Neural progenitor cell (in vitro differentiated cells): ENCODE data around the gene SIX1. TPM values are rescaled to one million over a fixed set of nuclear protein-coding genes. Genes with fewer than 3 reads are reported as not detected.

Experiments
- DNase-seq: peaks from one replicate; pipeline ENCODE4 v3.0.0-alpha.2; 2016; ENCODE audit warnings: low spot score
- H2AFZ ChIP-seq: fragments of 200-600 bp; sonication (generic); replicated peaks from 2 replicates; pipeline ENCODE4 v1.6.1; 2016; ENCODE audit warnings: antibody characterized with exemption
- H3F3A ChIP-seq: fragments of 200-600 bp; sonication (generic); 2 replicates; pipeline ENCODE4 v1.6.1; 2016; ENCODE audit warnings: antibody characterized with exemption, low read depth
- H3K27ac ChIP-seq: fragments of 200-600 bp; sonication (generic); 2 replicates; pipeline ENCODE4 v1.5.1; 2016; ENCODE audit warnings: mild to moderate bottlenecking
- H3K27me3 ChIP-seq: fragments of 200-600 bp; sonication (generic); 2 replicates; pipeline ENCODE4 v1.6.1; 2016; ENCODE audit warnings: mild to moderate bottlenecking, moderate library complexity
- H3K36me3 ChIP-seq: fragments of 200-600 bp; sonication (generic); 2 replicates; pipeline ENCODE4 v1.5.1; 2016
- H3K4me1 ChIP-seq: fragments of 200-600 bp; sonication (generic); 2 replicates; pipeline ENCODE4 v1.6.1; 2016; ENCODE audit warnings: mixed run types
- H3K4me2 ChIP-seq: fragments of 200-600 bp; sonication (generic); 2 replicates; pipeline ENCODE4 v1.6.1; 2016
- H3K4me3 ChIP-seq: fragments of 200-600 bp; sonication (generic); 2 replicates; pipeline ENCODE4 v1.5.1; 2016
- H3K79me2 ChIP-seq: fragments of 200-600 bp; sonication (generic); 2 replicates; pipeline ENCODE4 v1.6.1; 2016; ENCODE audit warnings: low read depth
- H3K9ac ChIP-seq: fragments of 200-600 bp; sonication (generic); 2 replicates; pipeline ENCODE4 v1.6.1; 2016
- H3K9me3 ChIP-seq: fragments of 200-600 bp; sonication (generic); 2 replicates; pipeline ENCODE4 v1.5.1; 2016; ENCODE audit warnings: low read depth
- H4K20me1 ChIP-seq: fragments of 200-600 bp; sonication (generic); 2 replicates; pipeline ENCODE4 v1.6.1; 2016; ENCODE audit warnings: low read depth
- H3K27ac Mint-ChIP-seq: 3 replicates; pipeline ENCODE4 v1.8.0; 2021; ENCODE audit warnings: mixed read lengths
- H3K27me3 Mint-ChIP-seq: 2 replicates; pipeline ENCODE4 v1.8.0; 2022; ENCODE audit warnings: low read depth, mild to moderate bottlenecking, inconsistent platforms, moderate library complexity, mixed read lengths; ENCODE audit not compliant: insufficient read depth
- H3K36me3 Mint-ChIP-seq: 3 replicates; pipeline ENCODE4 v1.8.0; 2021; ENCODE audit warnings: mixed read lengths
- H3K4me1 Mint-ChIP-seq: 3 replicates; pipeline ENCODE4 v1.8.0; 2021; ENCODE audit warnings: mixed read lengths
- H3K4me3 Mint-ChIP-seq: 3 replicates; pipeline ENCODE4 v1.8.0; 2021; ENCODE audit warnings: mild to moderate bottlenecking, moderate library complexity, mixed read lengths
- H3K9me3 Mint-ChIP-seq: 3 replicates; pipeline ENCODE4 v1.8.0; 2020; ENCODE audit warnings: mixed read lengths
- CTCF ChIP-seq: fragments of 200-600 bp; sonication (generic); IDR thresholded peaks from 2 replicates; pipeline ENCODE4 v1.5.1; 2017; ENCODE audit warnings: antibody characterized with exemption, mild to moderate bottlenecking
- EZH2 ChIP-seq: fragments of 200-600 bp; sonication (generic); IDR thresholded peaks from 2 replicates; pipeline ENCODE4 v1.6.1; 2017; ENCODE audit warnings: antibody characterized with exemption, mild to moderate bottlenecking, moderate library complexity
- EZH2phosphoT487 ChIP-seq: fragments of 200-600 bp; sonication (generic); IDR thresholded peaks from 2 replicates; pipeline ENCODE4 v1.6.1; 2017; ENCODE audit warnings: antibody characterized with exemption
- total RNA-seq: library from RNA; depleted of rRNA; stranded (reverse); fragments of >200 nt; gene quantifications from 2 replicates; pipeline ENCODE4 v1.2.3, GENCODE V29; 2015; ENCODE audit warnings: low replicate concordance

SIX1 gene
- total RNA-seq, 1 donor from 2014 or later: not detected

GRCh38 chr14:60686865-60687264, 37.6 kb upstream of the SIX1 start:
- DNase-seq: no peak
- H3K27me3 ChIP-seq: no peaks in the 10 kb centered on the region
- no peak overlapping the region for H2AFZ ChIP-seq
- H3K4me1 ChIP-seq: no peaks in the 10 kb centered on the region
- H3K27ac Mint-ChIP-seq: no peak overlapping the region
- H3K79me2 ChIP-seq: no peaks in the 10 kb centered on the region
- peaks cover 2% of the 10 kb centered on the region for H3K27me3 Mint-ChIP-seq
- H3K9ac ChIP-seq: no peak overlapping the region
- no peak overlapping the region for H3K27ac ChIP-seq
- no peak overlapping the region for H3K4me3 ChIP-seq
- no peak overlapping the region for H3K4me2 ChIP-seq
- no peaks in the 10 kb centered on the region for H3K36me3 Mint-ChIP-seq
- no peaks in the 10 kb centered on the region for H3K9me3 ChIP-seq
- TF ChIP-seq EZH2: no peak
- no peak for TF ChIP-seq CTCF
- TF ChIP-seq EZH2phosphoT487: no peak
- peaks cover 4% of the 10 kb centered on the region for H3F3A ChIP-seq
- H3K4me1 Mint-ChIP-seq: no peaks in the 10 kb centered on the region
- no peaks in the 10 kb centered on the region for H3K36me3 ChIP-seq
- H3K9me3 Mint-ChIP-seq: peaks cover 8% of the 10 kb centered on the region
- H3K4me3 Mint-ChIP-seq: no peak overlapping the region
- H4K20me1 ChIP-seq: no peaks in the 10 kb centered on the region

GRCh38 chr14:60684203-60684602, 34.9 kb upstream of the SIX1 start:
- Histone ChIP-seq H3K4me3 (no peak overlapping the region), H2AFZ (no peak overlapping the region), H3K4me1 (peaks cover 10% of the 10 kb centered on the region), H3K27ac (no peak overlapping the region), H4K20me1 (no peaks in the 10 kb centered on the region), H3K27me3 (no peaks in the 10 kb centered on the region), H3K9me3 (no peaks in the 10 kb centered on the region), H3K79me2 (no peaks in the 10 kb centered on the region), H3K36me3 (no peaks in the 10 kb centered on the region), H3F3A (peaks cover 13% of the 10 kb centered on the region), H3K4me2 (no peak overlapping the region), H3K9ac (no peak overlapping the region)
- TF ChIP-seq EZH2 (no peak), CTCF (no peak), EZH2phosphoT487 (no peak)
- H3K9me3 Mint-ChIP-seq: peaks cover 8% of the 10 kb centered on the region
- no peaks in the 10 kb centered on the region for H3K36me3 Mint-ChIP-seq
- peaks cover 8% of the 10 kb centered on the region for H3K4me1 Mint-ChIP-seq
- no peak for DNase-seq
- no peak overlapping the region for H3K4me3 Mint-ChIP-seq
- H3K27me3 Mint-ChIP-seq: peaks cover 2% of the 10 kb centered on the region
- no peak overlapping the region for H3K27ac Mint-ChIP-seq

GRCh38 chr14:60681271-60681670, 32.0 kb upstream of the SIX1 start:
- H3K36me3 ChIP-seq: no peaks in the 10 kb centered on the region
- H3K27ac ChIP-seq: no peak overlapping the region
- TF ChIP-seq EZH2phosphoT487 (no peak), CTCF (no peak), EZH2 (no peak)

More at GRCh38 chr14:60681271-60681670, 32.0 kb upstream of the SIX1 start:
- peaks cover 19% of the 10 kb centered on the region for H3F3A ChIP-seq
- H3K27me3 ChIP-seq: no peaks in the 10 kb centered on the region
- H3K4me1 ChIP-seq: peaks cover 13% of the 10 kb centered on the region
- H3K4me2 ChIP-seq: no peak overlapping the region
- no peaks in the 10 kb centered on the region for H3K79me2 ChIP-seq
- Mint-ChIP-seq H3K27me3 (no peaks in the 10 kb centered on the region), H3K4me1 (peaks cover 9% of the 10 kb centered on the region), H3K4me3 (no peak overlapping the region), H3K36me3 (no peaks in the 10 kb centered on the region), H3K9me3 (peaks cover 8% of the 10 kb centered on the region), H3K27ac (no peak overlapping the region)
- no peak for DNase-seq
- H3K9me3 ChIP-seq: no peaks in the 10 kb centered on the region
- H4K20me1 ChIP-seq: no peaks in the 10 kb centered on the region
- H2AFZ ChIP-seq: no peak overlapping the region
- no peak overlapping the region for H3K9ac ChIP-seq
- H3K4me3 ChIP-seq: no peak overlapping the region
